A549 (cell line): Measurements from ENCODE around the gene KCNJ11. TPM values are rescaled to one million over a fixed set of nuclear protein-coding genes. Genes with fewer than 3 reads are reported as not detected.
"Not testable (repeated sequence)": the region's sequence is repeated elsewhere in the genome, so short reads cannot be mapped to it uniquely, and the experiment has no call there.

ENCODE experiments used
- ATAC-seq, 2 experiments: fragments of 200-7000 bp in 1 of 2; fragments of >200 bp in 1 of 2; cut with Nextera tagmentation in 1 of 2; cut with Tn5 transposase in 1 of 2; 3 replicates each; pipeline versions ENCODE4 v1.8.0 to v1.9.1; 2018 to 2020; ENCODE audit warnings: mild to moderate bottlenecking in 1 of 2, moderate library complexity in 1 of 2
- CTCF ChIA-PET: fragments of 300-600 bp; sonication (Branson Sonifier 250); formaldehyde crosslinking; extraction: SDS; loops from one replicate; lab custom pipeline; 2021; ENCODE audit warnings: antibody characterized with exemption, inconsistent platforms; lab: Yijun Ruan, JAX
- POLR2A ChIA-PET: fragments of 350-600 bp; formaldehyde crosslinking; extraction: SDS; loops from one replicate; lab custom pipeline; 2021; ENCODE audit warnings: antibody characterized with exemption, inconsistent platforms; lab: Yijun Ruan, JAX
- DNase-seq, 2 experiments: peaks; one replicate each; pipeline versions ENCODE4 v3.0.0 to v3.0.0-alpha.2; 2011 to 2016; ENCODE audit warnings: low read depth in 1 of 2, low spot score in 1 of 2
- FAIRE-seq: peaks from 2 replicates; lab custom pipeline; 2011; peaks lifted over from hg19 to GRCh38; lab: Jason Lieb, UNC
- H3K27ac ChIP-seq, 2 experiments: fragments of >200 bp; sonication (Bioruptor Twin); formaldehyde crosslinking; 3 replicates each; pipeline ENCODE4 v1.5.1; 2016 to 2017
- H3K4me1 ChIP-seq: fragments of >200 bp; sonication (Bioruptor Twin); formaldehyde crosslinking; 3 replicates; pipeline ENCODE4 v1.6.1; 2016
- H3K4me2 ChIP-seq: fragments of >200 bp; sonication (Bioruptor Twin); formaldehyde crosslinking; 3 replicates; pipeline ENCODE4 v1.6.1; 2016
- H3K4me3 ChIP-seq: fragments of >200 bp; sonication (Bioruptor Twin); formaldehyde crosslinking; 3 replicates; pipeline ENCODE4 v1.5.1; 2016
- H3K9me3 ChIP-seq: fragments of >200 bp; sonication (Bioruptor Twin); formaldehyde crosslinking; 3 replicates; pipeline ENCODE4 v1.6.1; 2016
- E2F6 ChIP-seq: IDR thresholded peaks from 2 replicates; pipeline ENCODE4 v1.6.1; 2012; ENCODE audit warnings: low read depth, borderline replicate concordance
- EP300 ChIP-seq, 2 experiments: fragments of >200 bp; sonication (Bioruptor Twin); formaldehyde crosslinking; IDR thresholded peaks; 2 replicates in 1 of 2; 3 replicates in 1 of 2; pipeline ENCODE4 v1.6.1; 2016 to 2017
- ESRRA ChIP-seq: fragments of 150-350 bp; IDR thresholded peaks from 2 replicates; pipeline ENCODE4 v1.6.1; 2014; ENCODE audit warnings: mild to moderate bottlenecking, low read length, borderline replicate concordance
- FOSB ChIP-seq: fragments of 250-450 bp; sonication (Bioruptor Pico); IDR thresholded peaks from 2 replicates; pipeline ENCODE4 v1.5.0; 2020; ENCODE audit warnings: mild to moderate bottlenecking, moderate library complexity
- FOSL2 ChIP-seq, 2 experiments: fragments of 450-650 bp in 1 of 2; fragments of >200 bp in 1 of 2; sonication (Bioruptor Twin) in 1 of 2; formaldehyde crosslinking; IDR thresholded peaks; 2 replicates each; pipeline versions ENCODE4 v1.5.0 to v1.6.1; 2016 to 2020; ENCODE audit warnings: mild to moderate bottlenecking in 1 of 2, moderate library complexity in 1 of 2
- HDAC2 ChIP-seq: fragments of 200-600 bp; sonication (generic); IDR thresholded peaks from 2 replicates; pipeline ENCODE4 v1.6.1; 2016
- HOXB13 ChIP-seq: fragments of 250-450 bp; sonication (Bioruptor Pico); IDR thresholded peaks from 2 replicates; pipeline ENCODE4 v1.5.0; 2020; ENCODE audit warnings: low read depth, mild to moderate bottlenecking, moderate library complexity
- JUNB ChIP-seq: fragments of >200 bp; sonication (Bioruptor Twin); formaldehyde crosslinking; IDR thresholded peaks from 2 replicates; pipeline ENCODE4 v1.6.1; 2016
- NR3C1 ChIP-seq: fragments of >200 bp; sonication (Bioruptor Twin); formaldehyde crosslinking; IDR thresholded peaks from 3 replicates; pipeline ENCODE4 v1.6.1; 2017
- PBX3 ChIP-seq: IDR thresholded peaks from 2 replicates; pipeline ENCODE4 v1.6.1; 2012
- POLR2A ChIP-seq: IDR thresholded peaks from 2 replicates; pipeline ENCODE4 v1.6.1; 2012; ENCODE audit warnings: mild to moderate bottlenecking, low read length
- RCOR1 ChIP-seq: fragments of 150-350 bp; IDR thresholded peaks from 2 replicates; pipeline ENCODE4 v1.6.1; 2014; ENCODE audit warnings: antibody characterized with exemption, low read length, low read depth
- SMC3 ChIP-seq: fragments of >200 bp; sonication (Bioruptor Twin); formaldehyde crosslinking; IDR thresholded peaks from 3 replicates; pipeline ENCODE4 v1.6.1; 2018; ENCODE audit warnings: inconsistent platforms
- TFCP2L1 ChIP-seq: fragments of 250-450 bp; sonication (Bioruptor Pico); IDR thresholded peaks from 2 replicates; pipeline ENCODE4 v1.5.0; 2021; ENCODE audit warnings: mild to moderate bottlenecking
- ZFP36 ChIP-seq: fragments of 450-650 bp; IDR thresholded peaks from 2 replicates; pipeline ENCODE4 v1.6.1; 2014; ENCODE audit warnings: borderline replicate concordance; ENCODE audit not compliant: partially characterized antibody
- ZSCAN20 ChIP-seq: fragments of 250-450 bp; sonication (Bioruptor Pico); IDR thresholded peaks from 2 replicates; pipeline ENCODE4 v1.8.0; 2022; ENCODE audit warnings: mild to moderate bottlenecking, moderate library complexity
- WGBS: methylation state at CpG from one replicate; pipeline ENCODE4 v1.1.6; 2017; ENCODE audit errors: missing lambda C conversion rate; 5-methylcytosine and 5-hydroxymethylcytosine counted together
- polyA plus RNA-seq, 4 experiments: library from polyadenylated mRNA; depleted of rRNA in 3 of 4; stranded (reverse); fragments of >200 nt; fragmentation: RNase III in 1 of 4; extraction: RNeasy Plus Mini Kit Qiagen cat#74134 plus additional on column Dnase treatment in 1 of 4; gene quantifications; 2 replicates in 3 of 4; 3 replicates in 1 of 4; pipeline ENCODE4 v1.2.3, GENCODE V29; 2011 to 2017

The KCNJ11 gene
- polyA plus RNA-seq, 2 of the 4 experiments (the other 2 are of a cell fraction), result 0.18 to 0.53 TPM

- ChIA-PET POLR2A (no interaction called here), CTCF (interaction anchor here (1.2 to 2.7 kb wide), 8 partner anchors 9 to 201 kb away, joined by 3 to 9 read pairs (median 4); partner anchors contain the start of gene KCNJ11)
- FAIRE-seq (no peak), DNase-seq (no peak), ATAC-seq (no peak)
- H3K4me3 ChIP-seq, result no peak overlapping the region
- 80% methylated on average over 11 of the region's 13 CpGs for WGBS
- H3K27ac ChIP-seq, result no peak overlapping the region
- H3K4me1 ChIP-seq, result no peaks in the 10 kb centered on the region
- TF ChIP-seq SMC3, result no peak
- TF ChIP-seq ZSCAN20, result no peak
- no peak overlapping the region for H3K4me2 ChIP-seq
- no peaks in the 10 kb centered on the region for H3K9me3 ChIP-seq
These were observed 42.2 kb upstream of the KCNJ11 start for GRCh38 chr11:17430616-17431015.

GRCh38 chr11:17428925-17429324 is 40.5 kb upstream of the KCNJ11 start:
- WGBS, result 65% methylated on average over 3 of the region's 3 CpGs
- FAIRE-seq, result no peak

GRCh38 chr11:17428261-17428660 is 39.8 kb upstream of the KCNJ11 start:
- FAIRE-seq, result no peak
- Histone ChIP-seq H3K27ac (no peak overlapping the region), H3K4me1 (peaks cover 8% of the 10 kb centered on the region; the same call in 2 of the 3 replicates), H3K4me3 (no peak overlapping the region), H3K4me2 (no peak overlapping the region), H3K9me3 (no peaks in the 10 kb centered on the region)
- 76% methylated on average over 5 of the region's 11 CpGs for WGBS
- POLR2A ChIA-PET, result no interaction called here
- TF ChIP-seq ESRRA (no peak), RCOR1 (no peak), EP300 (IDR thresholded peaks at IDR 0.05) (no peak), PBX3 (no peak), E2F6 (no peak), TFCP2L1 (no peak)
- CTCF ChIA-PET, result interaction anchor here (1.3 to 1.9 kb wide), 6 partner anchors 31 to 100 kb away, joined by 4 to 9 read pairs (median 5); no protein-coding TSS in a partner anchor
- no peak for DNase-seq
- ATAC-seq, result no peak

More at GRCh38 chr11:17428925-17429324, 40.5 kb upstream of the KCNJ11 start:
- CTCF ChIA-PET, result interaction anchor here (0.8 to 1.9 kb wide), 9 partner anchors 31 to 199 kb away, joined by 3 to 9 read pairs (median 4); no protein-coding TSS in a partner anchor
- POLR2A ChIA-PET, result no interaction called here
- H3K4me2 ChIP-seq, result no peak overlapping the region
- no peak overlapping the region for H3K4me3 ChIP-seq
- DNase-seq (no peak), ATAC-seq (no peak)
- TF ChIP-seq POLR2A (no peak), FOSB (no peak), EP300 (IDR thresholded peaks at IDR 0.05) (no peak), JUNB (no peak), ESRRA (no peak), NR3C1 (no peak), HDAC2 (no peak), ZFP36 (no peak), FOSL2 (IDR thresholded peaks at IDR 0.05) (no peak), FOSL2 (CRISPR knock-in tag; IDR thresholded peaks at IDR 0.05) (no peak), HOXB13 (no peak)
- H3K9me3 ChIP-seq, result no peaks in the 10 kb centered on the region
- no peak overlapping the region for H3K27ac ChIP-seq
- H3K4me1 ChIP-seq, result peaks cover 2% of the 10 kb centered on the region; the same call in 2 of the 3 replicates

GRCh38 chr11:17426233-17426632 is 37.8 kb upstream of the KCNJ11 start:
- WGBS, result 69% methylated on average over 5 of the region's 5 CpGs
- FAIRE-seq, H3K4me2 ChIP-seq, H3K4me1 ChIP-seq, H3K4me3 ChIP-seq, POLR2A ChIA-PET, DNase-seq, ATAC-seq, H3K9me3 ChIP-seq, H3K27ac ChIP-seq: not testable (repeated sequence)
- CTCF ChIA-PET, result interaction anchor here (1.4 kb wide), 1 partner anchor 28 kb away, joined by 3 read pairs; no protein-coding TSS in a partner anchor
